Measurements from ENCODE around the gene PLEKHG4B.

PLEKHG4B gene

DNA sequence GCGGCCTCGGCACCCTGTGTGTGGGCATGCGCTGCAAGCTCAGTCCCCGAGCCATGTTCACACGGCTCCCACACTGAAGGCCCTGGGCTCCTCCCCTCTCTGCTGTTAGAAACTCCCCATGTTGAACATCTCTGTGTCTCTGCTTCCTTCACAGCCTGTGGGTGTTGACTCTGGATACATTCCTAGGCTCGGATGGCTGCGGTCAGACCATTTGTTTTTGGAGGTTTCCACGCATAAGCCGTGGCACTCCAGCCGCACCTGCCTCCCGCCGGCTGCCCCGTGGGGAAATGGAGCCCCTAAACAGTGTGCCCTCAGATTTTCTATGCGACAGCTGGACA lies 68.2 kb downstream of the PLEKHG4B start:
- H3K4me3 ChIP-seq (ENCODE audit: low read depth, low read length) = no peak overlapping the region
- TF ChIP-seq, protein P1, sequence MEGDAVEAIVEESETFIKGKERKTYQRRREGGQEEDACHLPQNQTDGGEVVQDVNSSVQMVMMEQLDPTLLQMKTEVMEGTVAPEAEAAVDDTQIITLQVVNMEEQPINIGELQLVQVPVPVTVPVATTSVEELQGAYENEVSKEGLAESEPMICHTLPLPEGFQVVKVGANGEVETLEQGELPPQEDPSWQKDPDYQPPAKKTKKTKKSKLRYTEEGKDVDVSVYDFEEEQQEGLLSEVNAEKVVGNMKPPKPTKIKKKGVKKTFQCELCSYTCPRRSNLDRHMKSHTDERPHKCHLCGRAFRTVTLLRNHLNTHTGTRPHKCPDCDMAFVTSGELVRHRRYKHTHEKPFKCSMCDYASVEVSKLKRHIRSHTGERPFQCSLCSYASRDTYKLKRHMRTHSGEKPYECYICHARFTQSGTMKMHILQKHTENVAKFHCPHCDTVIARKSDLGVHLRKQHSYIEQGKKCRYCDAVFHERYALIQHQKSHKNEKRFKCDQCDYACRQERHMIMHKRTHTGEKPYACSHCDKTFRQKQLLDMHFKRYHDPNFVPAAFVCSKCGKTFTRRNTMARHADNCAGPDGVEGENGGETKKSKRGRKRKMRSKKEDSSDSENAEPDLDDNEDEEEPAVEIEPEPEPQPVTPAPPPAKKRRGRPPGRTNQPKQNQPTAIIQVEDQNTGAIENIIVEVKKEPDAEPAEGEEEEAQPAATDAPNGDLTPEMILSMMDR (IDR thresholded peaks at IDR 0.05; ENCODE audit: low read depth, low read length, missing control alignments) = no peak
- DNase-seq (ENCODE audit: low read depth) = no peak

- H3K4me3 ChIP-seq (ENCODE audit: low read depth, low read length) = no peak overlapping the region
- no peak for DNase-seq (ENCODE audit: low read depth)
- TF ChIP-seq, protein P1 (IDR thresholded peaks at IDR 0.05; ENCODE audit: low read depth, low read length, missing control alignments) = no peak
These were observed 69.2 kb downstream of the PLEKHG4B start for GRCh38 chr5:160921-161802.

GRCh38 chr5:161803-162110 lies 69.8 kb downstream of the PLEKHG4B start:
- TF ChIP-seq, protein P1 (IDR thresholded peaks at IDR 0.05; ENCODE audit: low read depth, low read length, missing control alignments) = no peak
- no peak for DNase-seq (ENCODE audit: low read depth)
- no peak overlapping the region for H3K4me3 ChIP-seq (ENCODE audit: low read depth, low read length)

GRCh38 chr5:162190-162564 lies 70.2 kb downstream of the PLEKHG4B start:
- no peak for DNase-seq (ENCODE audit: low read depth)
- TF ChIP-seq, protein P1 (IDR thresholded peaks at IDR 0.05; ENCODE audit: low read depth, low read length, missing control alignments) = no peak

GRCh38 chr5:162565-163337 lies 70.8 kb downstream of the PLEKHG4B start:
- no peak overlapping the region for H3K4me3 ChIP-seq (ENCODE audit: low read depth, low read length)
- TF ChIP-seq, protein P1 (IDR thresholded peaks at IDR 0.05; ENCODE audit: low read depth, low read length, missing control alignments) = no peak
- no peak for DNase-seq (ENCODE audit: low read depth)

More at GRCh38 chr5:162190-162564, 70.2 kb downstream of the PLEKHG4B start:
- H3K4me3 ChIP-seq (ENCODE audit: low read depth, low read length) = no peak overlapping the region

DNA sequence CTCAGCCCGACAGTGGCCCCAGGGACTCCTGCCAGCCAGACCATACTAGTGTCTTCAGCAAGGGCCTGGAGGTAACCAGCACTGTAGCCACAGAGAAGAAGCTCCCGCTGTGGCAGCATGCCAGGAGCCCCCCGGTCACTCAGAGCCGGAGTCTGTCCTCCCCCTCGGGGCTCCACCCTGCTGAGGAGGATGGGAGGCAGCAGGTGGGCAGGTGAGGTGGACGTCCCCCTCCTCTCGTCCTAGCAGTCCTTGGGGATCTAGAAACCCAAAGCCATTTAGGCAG lies 71.3 kb downstream of the PLEKHG4B start:
- TF ChIP-seq, protein P1 (IDR thresholded peaks at IDR 0.05; ENCODE audit: low read depth, low read length, missing control alignments) = no peak
- H3K4me3 ChIP-seq (ENCODE audit: low read depth, low read length) = no peak overlapping the region
- DNase-seq (ENCODE audit: low read depth) = no peak
